MCF 10A (cell line): ENCODE results near the gene SAP30. TPM values are rescaled to one million over a fixed set of nuclear protein-coding genes. Genes with fewer than 3 reads are reported as not detected.

Experiments
- BruUV-seq: library from RNA; stranded (reverse); fragments of 400-500 nt; replicated peaks from 2 replicates; lab custom pipeline; 2021; lab: Mats Ljungman, UMichigan
- CTCF ChIA-PET: fragments of 300-600 bp; sonication (Branson Sonifier 250); formaldehyde crosslinking; extraction: SDS; loops from one replicate; lab custom pipeline; 2021; ENCODE audit warnings: antibody characterized with exemption, inconsistent platforms; lab: Yijun Ruan, JAX
- POLR2A ChIA-PET: fragments of 300-600, 350-650 bp; sonication (Branson Sonifier 250); formaldehyde crosslinking; extraction: SDS; loops from one replicate; lab custom pipeline; 2020; ENCODE audit warnings: antibody characterized with exemption, inconsistent platforms; lab: Yijun Ruan, JAX
- DNase-seq: peaks from one replicate; pipeline ENCODE4 v3.0.0-alpha.2; 2018; ENCODE audit not compliant: unreplicated experiment
- H3K27ac Mint-ChIP-seq: one replicate; pipeline ENCODE4 v1.8.0; 2022; ENCODE audit warnings: mild to moderate bottlenecking, low read depth, mixed read lengths; ENCODE audit not compliant: unreplicated experiment
- H3K27me3 Mint-ChIP-seq: one replicate; pipeline ENCODE4 v1.8.0; 2022; ENCODE audit warnings: mixed read lengths; ENCODE audit not compliant: insufficient read depth, unreplicated experiment
- H3K36me3 Mint-ChIP-seq: one replicate; pipeline ENCODE4 v1.8.0; 2022; ENCODE audit warnings: mild to moderate bottlenecking, moderate library complexity, mixed read lengths; ENCODE audit not compliant: insufficient read depth, unreplicated experiment
- H3K4me1 Mint-ChIP-seq: one replicate; pipeline ENCODE4 v1.8.0; 2022; ENCODE audit warnings: mixed read lengths; ENCODE audit not compliant: insufficient read depth, unreplicated experiment
- H3K4me3 Mint-ChIP-seq: one replicate; pipeline ENCODE4 v1.8.0; 2022; ENCODE audit warnings: mild to moderate bottlenecking, moderate library complexity, mixed read lengths; ENCODE audit not compliant: unreplicated experiment
- H3K9me3 Mint-ChIP-seq: one replicate; pipeline ENCODE4 v1.8.0; 2022; ENCODE audit warnings: mixed read lengths; ENCODE audit not compliant: unreplicated experiment
- CTCF ChIP-seq: fragments of 200-600 bp; IDR thresholded peaks from one replicate; pipeline ENCODE4 v1.8.0; 2022; ENCODE audit warnings: antibody characterized with exemption, mild to moderate bottlenecking; ENCODE audit not compliant: unreplicated experiment
- intact Hi-C: fragments of 100-400 bp; cut with micrococcal nuclease; formaldehyde crosslinking; loops from 2 replicates; pipeline ENCODE4 v1.14.1; 2022
- total RNA-seq: library from RNA; stranded (reverse); gene quantifications from 2 replicates; pipeline ENCODE4 v1.2.3, GENCODE V29; 2022

Gene SAP30
- total RNA-seq, 1 experiment from 2014 or later, result 30.6 TPM

- CTCF ChIA-PET, result interaction anchor here (0.7 to 3.0 kb wide), 4 partner anchors 9 to 92 kb away, joined by 3 to 23 read pairs (median 6); no protein-coding TSS in a partner anchor
- Mint-ChIP-seq H3K27me3 (no peaks in the 10 kb centered on the region), H3K9me3 (no peaks in the 10 kb centered on the region), H3K27ac (peak overlapping the region; percentile 43), H3K36me3 (peaks cover 8% of the 10 kb centered on the region), H3K4me1 (peaks cover 56% of the 10 kb centered on the region), H3K4me3 (no peak overlapping the region)
- no peak for TF ChIP-seq CTCF
- intact Hi-C loops, result loop anchor here (10.0 kb wide), 1 partner anchor 236 kb away; no protein-coding TSS in a partner anchor
- BruUV-seq, result no TSS peak
- DNase-seq, result peak; percentile 60
- POLR2A ChIA-PET, result interaction anchor here (1.6 to 9.8 kb wide), 3 partner anchors 9 to 78 kb away, joined by 3 to 183 read pairs (median 109); partner anchors contain the start of genes HMGB2 and SAP30
Observed at GRCh38 chr4:173411106-173411693, 40.4 kb downstream of the SAP30 start.

GRCh38 chr4:173413036-173413435 lies 42.3 kb downstream of the SAP30 start:
- H3K4me3 Mint-ChIP-seq, result peak overlapping the region; percentile 21
- H3K4me1 Mint-ChIP-seq, result peaks cover 58% of the 10 kb centered on the region
- no peaks in the 10 kb centered on the region for H3K9me3 Mint-ChIP-seq
- H3K27me3 Mint-ChIP-seq, result no peaks in the 10 kb centered on the region
- H3K27ac Mint-ChIP-seq, result peak overlapping the region; percentile 40
- no peaks in the 10 kb centered on the region for H3K36me3 Mint-ChIP-seq
- POLR2A ChIA-PET, result interaction anchor here (1.0 to 9.8 kb wide), 5 partner anchors 11 to 94 kb away, joined by 3 to 183 read pairs (median 6); partner anchors contain the start of genes HMGB2 and SAP30
- no peak for TF ChIP-seq CTCF
- intact Hi-C loops, result loop anchor here (10.0 kb wide), 1 partner anchor 238 kb away; no protein-coding TSS in a partner anchor
- DNase-seq, result peak; percentile 79
- no TSS peak for BruUV-seq
- CTCF ChIA-PET, result interaction anchor here (0.5 to 7.1 kb wide), 11 partner anchors 25 to 707 kb away, joined by 3 to 78 read pairs (median 5); partner anchors contain the start of gene HMGB2

- intact Hi-C loops, result loop anchor here (10.0 kb wide), 1 partner anchor 240 kb away; no protein-coding TSS in a partner anchor
- POLR2A ChIA-PET, result interaction anchor here (1.3 to 9.8 kb wide), 4 partner anchors 27 to 94 kb away, joined by 3 to 183 read pairs (median 68); partner anchors contain the start of genes HMGB2 and SAP30
- Mint-ChIP-seq H3K4me3 (peak overlapping the region; percentile 17), H3K4me1 (peaks cover 53% of the 10 kb centered on the region), H3K9me3 (no peaks in the 10 kb centered on the region), H3K27ac (peak overlapping the region; percentile 37), H3K36me3 (no peaks in the 10 kb centered on the region), H3K27me3 (no peaks in the 10 kb centered on the region)
- BruUV-seq, result no TSS peak
- CTCF ChIA-PET, result interaction anchor here (0.6 to 7.4 kb wide), 5 partner anchors 39 to 94 kb away, joined by 3 to 124 read pairs (median 14); partner anchors contain the start of genes HMGB2 and SAP30
- DNase-seq, result no peak
- no peak for TF ChIP-seq CTCF
Observed at GRCh38 chr4:173414456-173414855, 43.7 kb downstream of the SAP30 start.

- no TSS peak for BruUV-seq
- no peaks in the 10 kb centered on the region for H3K36me3 Mint-ChIP-seq
- peak overlapping the region; percentile 37 for H3K27ac Mint-ChIP-seq
- ChIA-PET POLR2A (interaction anchor here (1.3 to 9.8 kb wide), 4 partner anchors 28 to 95 kb away, joined by 3 to 183 read pairs (median 68); partner anchors contain the start of genes HMGB2 and SAP30), CTCF (interaction anchor here (1.0 to 7.4 kb wide), 7 partner anchors 13 to 95 kb away, joined by 4 to 124 read pairs (median 14); partner anchors contain the start of genes HMGB2 and SAP30)
- peaks cover 52% of the 10 kb centered on the region for H3K4me1 Mint-ChIP-seq
- DNase-seq, result peak; percentile 91
- no peaks in the 10 kb centered on the region for H3K9me3 Mint-ChIP-seq
- TF ChIP-seq CTCF, result no peak
- H3K4me3 Mint-ChIP-seq, result peak overlapping the region; percentile 17
- intact Hi-C loops, result loop anchor here (5.0 to 10.0 kb wide), 2 partner anchors 240 to 388 kb away; no protein-coding TSS in a partner anchor
- H3K27me3 Mint-ChIP-seq, result no peaks in the 10 kb centered on the region
Observed at GRCh38 chr4:173415092-173415491, 44.3 kb downstream of the SAP30 start.
